Measurements from ENCODE around the gene TMEM129.

The TMEM129 gene

DNA sequence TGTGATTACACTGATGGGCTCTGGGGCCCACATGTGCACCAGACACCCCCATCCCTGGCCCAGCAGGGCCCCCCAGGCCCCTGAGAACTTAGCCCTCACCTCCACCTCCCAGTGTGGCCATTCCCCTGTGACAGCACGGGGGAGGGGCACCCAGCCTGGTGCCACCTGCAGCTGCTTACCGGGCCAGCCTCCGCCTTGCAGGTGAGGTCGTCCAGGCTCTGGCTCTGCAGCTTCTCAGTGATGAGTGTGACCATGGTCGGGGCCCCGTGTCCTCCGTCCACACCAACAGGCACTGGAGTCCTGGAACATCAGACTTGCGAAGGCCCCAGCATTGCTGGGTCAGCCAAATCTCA is 52.7 kb downstream of the TMEM129 start:
- H3K4me1 ChIP-seq (ENCODE audit: control insufficient read depth, insufficient read depth, low read length) = no peaks in the 10 kb centered on the region
- no peak for DNase-seq (ENCODE audit: low read depth)
- H3K36me3 ChIP-seq (ENCODE audit: control insufficient read depth, insufficient read depth, low read length, severe bottlenecking) = no peaks in the 10 kb centered on the region
- no peak overlapping the region for H3K9ac ChIP-seq (ENCODE audit: low read length)
- no peaks in the 10 kb centered on the region for H3K9me3 ChIP-seq (ENCODE audit: control insufficient read depth, low read length)
- no peak overlapping the region for H3K4me3 ChIP-seq (ENCODE audit: low read length)
- H3K27me3 ChIP-seq (replicated peaks; ENCODE audit: control insufficient read depth, insufficient read depth, low read length) = no peaks in the 10 kb centered on the region

DNA sequence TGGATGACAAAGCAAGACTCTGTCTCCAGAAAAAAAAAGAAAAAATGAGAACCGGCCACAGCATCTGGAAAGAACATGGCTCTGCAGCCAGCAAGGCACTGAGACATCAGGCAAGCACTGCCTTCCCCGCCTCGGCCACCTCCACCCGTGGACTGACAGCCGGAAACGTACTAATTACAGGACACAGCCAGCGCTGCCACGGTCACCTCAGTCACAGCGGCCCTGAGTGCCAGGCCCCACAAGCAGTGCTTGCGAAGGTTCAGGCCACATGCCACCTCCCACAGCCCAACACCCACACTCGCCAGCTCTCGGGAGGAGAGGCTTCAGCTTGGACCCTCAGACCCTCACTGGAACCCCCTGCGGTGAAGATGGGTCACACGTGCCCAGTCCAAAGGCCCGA is 53.9 kb downstream of the TMEM129 start:
- Histone ChIP-seq H3K9ac (ENCODE audit: low read length) (no peak overlapping the region), H3K4me1 (ENCODE audit: control insufficient read depth, insufficient read depth, low read length) (no peaks in the 10 kb centered on the region), H3K36me3 (ENCODE audit: control insufficient read depth, insufficient read depth, low read length, severe bottlenecking) (no peaks in the 10 kb centered on the region)

DNA sequence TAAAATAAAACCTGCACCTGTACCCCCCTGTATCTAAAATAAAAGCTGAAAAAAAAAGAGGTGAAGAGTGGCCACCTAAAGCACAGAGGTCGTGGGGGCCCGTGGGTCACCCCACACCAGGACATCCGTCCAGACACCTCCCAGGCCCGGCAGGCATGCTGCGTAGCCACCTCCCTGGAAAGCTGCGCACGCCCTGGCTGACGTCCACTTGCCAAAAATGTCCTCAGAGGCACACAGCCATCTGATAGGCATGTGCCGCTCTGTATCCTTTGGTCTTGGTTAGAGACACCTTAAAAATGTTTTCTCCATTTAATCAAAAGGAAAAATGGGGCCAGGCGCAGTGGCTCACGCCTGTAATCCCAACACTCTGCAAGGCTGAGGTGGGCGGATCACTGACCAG is 54.7 kb downstream of the TMEM129 start:
- no peak for DNase-seq (ENCODE audit: low read depth)
- Histone ChIP-seq H3K4me3 (ENCODE audit: low read length) (no peak overlapping the region), H3K9ac (ENCODE audit: low read length) (no peak overlapping the region), H3K36me3 (ENCODE audit: control insufficient read depth, insufficient read depth, low read length, severe bottlenecking) (no peaks in the 10 kb centered on the region), H3K4me1 (ENCODE audit: control insufficient read depth, insufficient read depth, low read length) (no peaks in the 10 kb centered on the region), H3K27me3 (replicated peaks; ENCODE audit: control insufficient read depth, insufficient read depth, low read length) (no peaks in the 10 kb centered on the region), H3K9me3 (ENCODE audit: control insufficient read depth, low read length) (no peaks in the 10 kb centered on the region)

More for the DNA sequence above, 53.9 kb downstream of the TMEM129 start:
- DNase-seq (ENCODE audit: low read depth) = no peak
- Histone ChIP-seq H3K9me3 (ENCODE audit: control insufficient read depth, low read length) (no peaks in the 10 kb centered on the region), H3K4me3 (ENCODE audit: low read length) (no peak overlapping the region), H3K27me3 (replicated peaks; ENCODE audit: control insufficient read depth, insufficient read depth, low read length) (no peaks in the 10 kb centered on the region)

All from adipocyte (in vitro differentiated cells).